ENCODE measurements around the gene MSMB. TPM values are rescaled to one million over a fixed set of nuclear protein-coding genes. Genes with fewer than 3 reads are reported as not detected.
"Not testable (repeated sequence)": the region's sequence is repeated elsewhere in the genome, so short reads cannot be mapped to it uniquely, and the experiment has no call there.

The MSMB gene
- polyA plus RNA-seq, 1 donor (not counting 4 experiments of a cell fraction or from before 2014, with no cell fraction given) = not detected

DNA sequence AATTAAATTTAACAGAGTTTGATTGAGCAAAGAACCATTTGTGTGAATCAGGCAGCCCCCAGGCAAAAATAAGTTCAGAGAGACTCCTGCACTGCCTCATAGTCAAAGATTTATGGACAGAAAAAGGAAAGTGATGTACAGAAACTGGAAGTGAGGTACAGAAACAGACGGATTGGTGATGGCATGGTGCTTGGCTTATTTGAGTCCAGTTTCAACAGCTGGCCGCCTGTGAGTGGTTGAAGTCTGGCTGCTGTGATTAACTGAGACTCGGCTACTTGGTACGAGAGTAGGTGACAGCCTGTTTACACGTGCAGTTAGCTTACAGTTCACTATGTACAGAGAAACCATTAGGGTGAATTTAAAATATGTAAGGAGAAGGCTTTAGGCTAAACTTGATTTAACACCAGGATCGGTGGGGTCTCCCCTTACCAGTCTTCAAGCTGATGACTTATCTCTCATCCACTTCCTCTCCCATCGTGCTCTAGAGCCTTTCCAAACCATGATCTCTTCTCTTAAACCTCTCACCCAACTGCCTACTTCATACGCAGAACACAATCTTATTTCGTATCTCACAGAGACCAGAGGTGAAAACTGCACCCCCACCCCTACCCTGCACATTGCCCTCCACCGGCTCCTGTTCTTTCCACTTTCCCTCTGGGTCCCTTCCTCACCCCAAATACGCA lies 5.0 kb upstream of the MSMB start:
- no peak overlapping the region for H2AFZ ChIP-seq (ENCODE audit: control insufficient read depth, low read length)
- TF ChIP-seq EZH2 (IDR thresholded peaks at IDR 0.05; ENCODE audit: low read length) = no peak
- dilution Hi-C loops (cut with MboI; ENCODE audit: extremely low pct_ligation_motif_present, low sequenced_read_pairs) = no loop called here
- H3K9ac ChIP-seq (ENCODE audit: control insufficient read depth, extremely low read depth, insufficient read depth, low read length) = no peak overlapping the region
- H3K4me2 ChIP-seq (ENCODE audit: control insufficient read depth, extremely low read depth, insufficient read depth, low read depth, low read length) = no peak overlapping the region
- no peak overlapping the region for H3K27ac ChIP-seq (ENCODE audit: control insufficient read depth, insufficient read depth, low read length)
- no peaks in the 10 kb centered on the region for H3K79me2 ChIP-seq (ENCODE audit: control insufficient read depth, insufficient read depth, low read length)
- H3K4me1 ChIP-seq (ENCODE audit: control insufficient read depth, extremely low read depth, insufficient read depth, low read length) = no peaks in the 10 kb centered on the region
- no peaks in the 10 kb centered on the region for H3K36me3 ChIP-seq (ENCODE audit: control insufficient read depth in 2 of 2, extremely low read depth in 1 of 2, insufficient read depth in 2 of 2, low read length in 2 of 2)
- H3K9me3 ChIP-seq (ENCODE audit: control insufficient read depth, low read depth, low read length) = no peaks in the 10 kb centered on the region
- no peak overlapping the region for H3K4me3 ChIP-seq (ENCODE audit: control insufficient read depth in 2 of 3, extremely low read depth in 1 of 3, insufficient read depth in 2 of 3, low read depth in 1 of 3, low read length in 3 of 3)
- H3K9me1 ChIP-seq (ENCODE audit: control insufficient read depth, extremely low read depth, insufficient read depth, low read length) = no peaks in the 10 kb centered on the region
- H4K20me1 ChIP-seq (ENCODE audit: control insufficient read depth, extremely low read depth, insufficient read depth, low read length) = no peaks in the 10 kb centered on the region
- FAIRE-seq (no peak), DNase-seq (ENCODE audit: low read depth, low spot score) (no peak)
- no peaks in the 10 kb centered on the region for H3K27me3 ChIP-seq (ENCODE audit: control insufficient read depth, extremely low read depth, insufficient read depth, low read length)

DNA sequence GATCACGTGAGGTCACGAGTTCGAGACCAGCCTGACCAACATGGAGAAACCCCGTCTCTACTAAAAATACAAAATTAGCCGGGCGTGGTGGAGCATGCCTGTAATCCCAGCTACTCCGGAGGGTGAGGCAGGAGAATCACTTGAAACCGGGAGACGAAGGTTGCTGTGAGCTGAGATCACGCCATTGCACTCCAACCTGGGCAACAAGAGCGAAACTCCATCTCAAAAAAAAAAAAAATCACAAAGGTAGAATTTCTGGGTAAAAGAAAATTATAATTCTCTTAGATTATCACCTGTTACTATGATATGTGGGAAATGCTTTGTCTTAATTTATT lies 3.4 kb upstream of the MSMB start:
- dilution Hi-C loops (cut with MboI; ENCODE audit: extremely low pct_ligation_motif_present, low sequenced_read_pairs); H3K27ac ChIP-seq (ENCODE audit: control insufficient read depth, insufficient read depth, low read length); H4K20me1 ChIP-seq (ENCODE audit: control insufficient read depth, extremely low read depth, insufficient read depth, low read length); H3K9me1 ChIP-seq (ENCODE audit: control insufficient read depth, extremely low read depth, insufficient read depth, low read length); FAIRE-seq; H3K4me2 ChIP-seq (ENCODE audit: control insufficient read depth, extremely low read depth, insufficient read depth, low read depth, low read length); H3K4me1 ChIP-seq (ENCODE audit: control insufficient read depth, extremely low read depth, insufficient read depth, low read length); H3K36me3 ChIP-seq (ENCODE audit: control insufficient read depth in 2 of 2, extremely low read depth in 1 of 2, insufficient read depth in 2 of 2, low read length in 2 of 2); H3K9me3 ChIP-seq (ENCODE audit: control insufficient read depth, low read depth, low read length); H3K9ac ChIP-seq (ENCODE audit: control insufficient read depth, extremely low read depth, insufficient read depth, low read length); H3K79me2 ChIP-seq (ENCODE audit: control insufficient read depth, insufficient read depth, low read length); H2AFZ ChIP-seq (ENCODE audit: control insufficient read depth, low read length); H3K4me3 ChIP-seq (ENCODE audit: control insufficient read depth in 2 of 3, extremely low read depth in 1 of 3, insufficient read depth in 2 of 3, low read depth in 1 of 3, low read length in 3 of 3); DNase-seq (ENCODE audit: low read depth, low spot score); H3K27me3 ChIP-seq (ENCODE audit: control insufficient read depth, extremely low read depth, insufficient read depth, low read length): not testable (repeated sequence)

DNA sequence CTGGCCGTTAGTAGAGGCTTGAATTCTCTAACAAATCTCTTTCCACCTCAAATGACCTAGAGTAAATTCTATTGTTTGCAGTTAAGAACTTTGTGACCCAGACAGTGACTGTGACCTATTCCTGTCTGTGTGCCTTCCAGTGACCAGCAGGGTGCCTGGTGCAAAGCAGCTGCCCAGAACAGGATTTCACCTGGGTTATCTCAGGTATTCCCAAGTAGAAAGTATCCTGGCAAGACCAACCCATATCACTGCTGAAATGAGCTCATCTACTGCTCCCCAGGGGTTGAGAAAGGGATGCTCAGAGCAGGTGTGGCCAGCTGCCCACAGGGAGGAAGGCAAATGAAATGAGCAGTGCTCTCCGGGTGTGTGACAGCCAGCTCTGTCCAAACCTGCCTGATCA lies 2.1 kb upstream of the MSMB start:
- Histone ChIP-seq H2AFZ (ENCODE audit: control insufficient read depth, low read length) (no peak overlapping the region), H3K27ac (ENCODE audit: control insufficient read depth, insufficient read depth, low read length) (no peak overlapping the region), H3K9me1 (ENCODE audit: control insufficient read depth, extremely low read depth, insufficient read depth, low read length) (no peaks in the 10 kb centered on the region), H3K4me2 (ENCODE audit: control insufficient read depth, extremely low read depth, insufficient read depth, low read depth, low read length) (no peak overlapping the region), H3K4me1 (ENCODE audit: control insufficient read depth, extremely low read depth, insufficient read depth, low read length) (no peaks in the 10 kb centered on the region), H3K36me3 (ENCODE audit: control insufficient read depth in 2 of 2, extremely low read depth in 1 of 2, insufficient read depth in 2 of 2, low read length in 2 of 2) (no peaks in the 10 kb centered on the region), H3K9ac (ENCODE audit: control insufficient read depth, extremely low read depth, insufficient read depth, low read length) (no peak overlapping the region), H3K27me3 (ENCODE audit: control insufficient read depth, extremely low read depth, insufficient read depth, low read length) (no peaks in the 10 kb centered on the region), H4K20me1 (ENCODE audit: control insufficient read depth, extremely low read depth, insufficient read depth, low read length) (no peaks in the 10 kb centered on the region), H3K9me3 (ENCODE audit: control insufficient read depth, low read depth, low read length) (no peaks in the 10 kb centered on the region), H3K4me3 (ENCODE audit: control insufficient read depth in 2 of 3, extremely low read depth in 1 of 3, insufficient read depth in 2 of 3, low read depth in 1 of 3, low read length in 3 of 3) (no peak overlapping the region), H3K79me2 (ENCODE audit: control insufficient read depth, insufficient read depth, low read length) (no peaks in the 10 kb centered on the region)
- DNase-seq (ENCODE audit: low read depth, low spot score) = no peak
- dilution Hi-C loops (cut with MboI; ENCODE audit: extremely low pct_ligation_motif_present, low sequenced_read_pairs) = no loop called here
- TF ChIP-seq EZH2 (IDR thresholded peaks at IDR 0.05; ENCODE audit: low read length) = no peak
- TF ChIP-seq, protein P1, sequence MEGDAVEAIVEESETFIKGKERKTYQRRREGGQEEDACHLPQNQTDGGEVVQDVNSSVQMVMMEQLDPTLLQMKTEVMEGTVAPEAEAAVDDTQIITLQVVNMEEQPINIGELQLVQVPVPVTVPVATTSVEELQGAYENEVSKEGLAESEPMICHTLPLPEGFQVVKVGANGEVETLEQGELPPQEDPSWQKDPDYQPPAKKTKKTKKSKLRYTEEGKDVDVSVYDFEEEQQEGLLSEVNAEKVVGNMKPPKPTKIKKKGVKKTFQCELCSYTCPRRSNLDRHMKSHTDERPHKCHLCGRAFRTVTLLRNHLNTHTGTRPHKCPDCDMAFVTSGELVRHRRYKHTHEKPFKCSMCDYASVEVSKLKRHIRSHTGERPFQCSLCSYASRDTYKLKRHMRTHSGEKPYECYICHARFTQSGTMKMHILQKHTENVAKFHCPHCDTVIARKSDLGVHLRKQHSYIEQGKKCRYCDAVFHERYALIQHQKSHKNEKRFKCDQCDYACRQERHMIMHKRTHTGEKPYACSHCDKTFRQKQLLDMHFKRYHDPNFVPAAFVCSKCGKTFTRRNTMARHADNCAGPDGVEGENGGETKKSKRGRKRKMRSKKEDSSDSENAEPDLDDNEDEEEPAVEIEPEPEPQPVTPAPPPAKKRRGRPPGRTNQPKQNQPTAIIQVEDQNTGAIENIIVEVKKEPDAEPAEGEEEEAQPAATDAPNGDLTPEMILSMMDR (optimal IDR thresholded peaks at IDR 0.05 in 1 of 3, IDR thresholded peaks at IDR 0.05 in 1 of 3, conservative IDR thresholded peaks at IDR 0.05 in 1 of 3; ENCODE audit: extremely low read depth in 1 of 3, insufficient read depth in 2 of 3, low read length in 3 of 3) = no peak
- no peak for FAIRE-seq
